Activated CD8-positive, alpha-beta memory T cell treated with anti-CD3 and anti-CD28 coated beads, Interleukin-2, amount 50 U/mL, for 24 hours (primary cell): ENCODE results near the gene SOWAHA.
"Not testable (repeated sequence)": the region's sequence is repeated elsewhere in the genome, so short reads cannot be mapped to it uniquely, and the experiment has no call there.

Source experiments
- DNase-seq: peaks from one replicate; pipeline ENCODE4 v3.0.0-alpha.2; 2020; ENCODE audit errors: extremely low read depth

Gene SOWAHA

GRCh38 chr5:132853323-132853722 is 40.2 kb downstream of the SOWAHA start:
- no peak for DNase-seq

- no peak for DNase-seq
Measured at GRCh38 chr5:132853790-132854189, 40.7 kb downstream of the SOWAHA start.

GRCh38 chr5:132854301-132854700 is 41.2 kb downstream of the SOWAHA start:
- DNase-seq = no peak

GRCh38 chr5:132854992-132855391 is 41.9 kb downstream of the SOWAHA start:
- not testable (repeated sequence) for DNase-seq

- DNase-seq = no peak
Measured at GRCh38 chr5:132856011-132856410, 42.9 kb downstream of the SOWAHA start.

- DNase-seq = no peak
Measured at GRCh38 chr5:132859889-132860437, 46.9 kb downstream of the SOWAHA start.

GRCh38 chr5:132860742-132861141 is 47.6 kb downstream of the SOWAHA start:
- no peak for DNase-seq

- DNase-seq = no peak
Measured at GRCh38 chr5:132865668-132866341, 52.7 kb downstream of the SOWAHA start.
